Mesothelial cell of epicardium (in vitro differentiated cells): Measurements from ENCODE around the gene BRMS1L. TPM values are rescaled to one million over a fixed set of nuclear protein-coding genes. Genes with fewer than 3 reads are reported as not detected.

Source experiments
- DNase-seq, 2 experiments: peaks; one replicate each; pipeline ENCODE4 v3.0.0; 2021; ENCODE audit warnings: low spot score in 2 of 2; ENCODE audit not compliant: unreplicated experiment in 2 of 2
- H3K27ac Mint-ChIP-seq: 2 replicates; pipeline ENCODE4 v1.8.0; 2021; ENCODE audit warnings: mixed read lengths
- H3K27me3 Mint-ChIP-seq: 2 replicates; pipeline ENCODE4 v1.8.0; 2021; ENCODE audit warnings: low read depth, mixed read lengths
- H3K36me3 Mint-ChIP-seq: 2 replicates; pipeline ENCODE4 v1.8.0; 2021; ENCODE audit warnings: mixed read lengths
- H3K4me1 Mint-ChIP-seq: 2 replicates; pipeline ENCODE4 v1.8.0; 2021; ENCODE audit warnings: mixed read lengths
- H3K4me3 Mint-ChIP-seq: 2 replicates; pipeline ENCODE4 v1.8.0; 2021; ENCODE audit warnings: mild to moderate bottlenecking, moderate library complexity, mixed read lengths
- H3K9me3 Mint-ChIP-seq: 2 replicates; pipeline ENCODE4 v1.8.0; 2021; ENCODE audit warnings: mixed read lengths
- total RNA-seq: library from RNA; stranded (reverse); gene quantifications from 3 replicates; pipeline ENCODE4 v1.2.1, GENCODE V29; 2021
- TF ChIP-seq, protein P1 (sequence below): fragments of 200-600 bp; sonication (generic); IDR thresholded peaks from one replicate; pipeline ENCODE4 v1.5.0; 2021; ENCODE audit warnings: antibody characterized with exemption; ENCODE audit not compliant: unreplicated experiment

The BRMS1L gene
- total RNA-seq, 1 donor from 2014 or later, result 15.4 TPM

GRCh38 chr14:35809597-35809996 lies 16.5 kb upstream of the BRMS1L start:
- Mint-ChIP-seq H3K4me1 (peaks cover 20% of the 10 kb centered on the region), H3K27me3 (no peaks in the 10 kb centered on the region), H3K4me3 (peak overlapping the region; percentile 97), H3K27ac (peak overlapping the region; percentile 97), H3K9me3 (peaks cover 8% of the 10 kb centered on the region), H3K36me3 (no peaks in the 10 kb centered on the region)
- DNase-seq, result no peak
- TF ChIP-seq, protein P1, sequence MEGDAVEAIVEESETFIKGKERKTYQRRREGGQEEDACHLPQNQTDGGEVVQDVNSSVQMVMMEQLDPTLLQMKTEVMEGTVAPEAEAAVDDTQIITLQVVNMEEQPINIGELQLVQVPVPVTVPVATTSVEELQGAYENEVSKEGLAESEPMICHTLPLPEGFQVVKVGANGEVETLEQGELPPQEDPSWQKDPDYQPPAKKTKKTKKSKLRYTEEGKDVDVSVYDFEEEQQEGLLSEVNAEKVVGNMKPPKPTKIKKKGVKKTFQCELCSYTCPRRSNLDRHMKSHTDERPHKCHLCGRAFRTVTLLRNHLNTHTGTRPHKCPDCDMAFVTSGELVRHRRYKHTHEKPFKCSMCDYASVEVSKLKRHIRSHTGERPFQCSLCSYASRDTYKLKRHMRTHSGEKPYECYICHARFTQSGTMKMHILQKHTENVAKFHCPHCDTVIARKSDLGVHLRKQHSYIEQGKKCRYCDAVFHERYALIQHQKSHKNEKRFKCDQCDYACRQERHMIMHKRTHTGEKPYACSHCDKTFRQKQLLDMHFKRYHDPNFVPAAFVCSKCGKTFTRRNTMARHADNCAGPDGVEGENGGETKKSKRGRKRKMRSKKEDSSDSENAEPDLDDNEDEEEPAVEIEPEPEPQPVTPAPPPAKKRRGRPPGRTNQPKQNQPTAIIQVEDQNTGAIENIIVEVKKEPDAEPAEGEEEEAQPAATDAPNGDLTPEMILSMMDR, result no peak

DNA sequence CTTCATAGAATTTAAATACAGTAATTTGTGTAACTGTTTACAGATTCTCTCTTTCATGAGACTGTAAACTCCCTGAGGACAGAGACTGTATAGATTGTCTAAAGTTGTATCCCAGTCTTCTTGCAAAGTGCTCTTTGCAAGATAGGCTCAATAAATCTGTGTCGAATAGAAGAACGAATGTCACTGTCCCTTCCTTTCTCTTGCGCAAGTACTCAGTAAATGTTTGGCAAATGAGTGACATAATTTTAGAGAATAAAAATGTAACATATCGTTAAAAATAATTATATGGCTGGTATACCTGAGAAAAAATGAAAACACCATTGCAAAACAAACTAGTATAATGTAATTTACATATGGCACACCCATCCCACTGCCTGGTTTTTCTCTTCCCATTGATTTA lies 15.2 kb upstream of the BRMS1L start:
- TF ChIP-seq, protein P1, result no peak
- H3K4me3 Mint-ChIP-seq, result no peak overlapping the region
- peaks cover 20% of the 10 kb centered on the region for H3K4me1 Mint-ChIP-seq
- H3K27me3 Mint-ChIP-seq, result no peaks in the 10 kb centered on the region
- DNase-seq, result no peak
- peaks cover 8% of the 10 kb centered on the region for H3K9me3 Mint-ChIP-seq
- no peak overlapping the region for H3K27ac Mint-ChIP-seq
- no peaks in the 10 kb centered on the region for H3K36me3 Mint-ChIP-seq

DNA sequence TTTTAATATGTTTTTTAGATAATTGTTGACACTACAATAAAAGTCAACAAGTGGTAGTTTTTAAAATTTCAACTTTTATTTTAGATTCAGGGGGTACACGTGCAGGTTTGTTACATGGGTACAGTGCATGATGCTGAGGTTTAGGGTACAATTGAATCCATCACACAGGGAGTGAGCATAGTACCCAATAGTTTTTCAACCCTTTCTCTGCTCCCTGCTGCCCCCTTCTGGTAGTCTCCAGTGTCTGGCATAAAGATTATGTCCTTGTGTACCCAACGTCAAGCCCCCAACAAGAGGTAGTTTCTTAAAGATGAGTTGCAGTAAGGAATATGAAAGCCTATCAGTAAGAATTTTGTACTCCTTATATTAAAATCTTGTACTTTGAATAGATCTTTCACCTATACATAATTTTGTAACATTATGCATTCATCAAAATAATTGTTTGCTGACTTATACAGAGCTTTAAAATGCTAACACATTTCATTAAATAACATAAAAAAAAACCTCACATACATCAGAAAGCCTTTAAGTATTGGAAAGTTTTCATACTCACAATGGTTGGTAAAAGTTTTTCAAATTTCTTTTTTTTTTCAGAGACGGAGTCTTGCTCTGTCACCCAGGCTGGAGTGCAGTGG lies 11.7 kb upstream of the BRMS1L start:
- Mint-ChIP-seq H3K27me3 (peaks cover 2% of the 10 kb centered on the region), H3K36me3 (no peaks in the 10 kb centered on the region), H3K4me3 (no peak overlapping the region), H3K27ac (no peak overlapping the region), H3K4me1 (no peaks in the 10 kb centered on the region), H3K9me3 (peaks cover 8% of the 10 kb centered on the region)
- TF ChIP-seq, protein P1, result peak; percentile 41
- DNase-seq, result no peak

GRCh38 chr14:35818346-35819115 lies 7.6 kb upstream of the BRMS1L start:
- peaks cover 7% of the 10 kb centered on the region for H3K27me3 Mint-ChIP-seq
- no peak overlapping the region for H3K27ac Mint-ChIP-seq
- no peak overlapping the region for H3K4me3 Mint-ChIP-seq
- H3K36me3 Mint-ChIP-seq, result no peaks in the 10 kb centered on the region
- no peak for DNase-seq
- TF ChIP-seq, protein P1, result peak; percentile 63
- peaks cover under 1% of the 10 kb centered on the region for H3K9me3 Mint-ChIP-seq
- H3K4me1 Mint-ChIP-seq, result no peaks in the 10 kb centered on the region

- H3K4me1 Mint-ChIP-seq, result no peaks in the 10 kb centered on the region
- H3K9me3 Mint-ChIP-seq, result no peaks in the 10 kb centered on the region
- H3K36me3 Mint-ChIP-seq, result no peaks in the 10 kb centered on the region
- TF ChIP-seq, protein P1, result no peak
- H3K4me3 Mint-ChIP-seq, result no peak overlapping the region
- no peak overlapping the region for H3K27ac Mint-ChIP-seq
- peaks cover 7% of the 10 kb centered on the region for H3K27me3 Mint-ChIP-seq
- DNase-seq, result no peak
Observed at GRCh38 chr14:35819591-35820540, 6.3 kb upstream of the BRMS1L start.
